GM12878 (cell line): ENCODE data around the gene SLC36A3. TPM values are rescaled to one million over a fixed set of nuclear protein-coding genes. Genes with fewer than 3 reads are reported as not detected.

Experiments used
- ATF3 ChIP-seq: IDR thresholded peaks from 2 replicates; pipeline ENCODE4 v1.6.1; 2011; ENCODE audit warnings: low read depth, mild to moderate bottlenecking, low read length, moderate library complexity, borderline replicate concordance; ENCODE audit errors: extremely low read depth
- BACH1 ChIP-seq: fragments of 450-650 bp; IDR thresholded peaks from 2 replicates; pipeline ENCODE4 v1.6.1; 2017; ENCODE audit warnings: mild to moderate bottlenecking, borderline replicate concordance
- BHLHE40 ChIP-seq, 2 experiments: fragments of 450-650 bp in 1 of 2; IDR thresholded peaks; 2 replicates each; pipeline ENCODE4 v1.6.1; 2011 to 2017; ENCODE audit warnings: low read depth in 2 of 2, borderline replicate concordance in 1 of 2, improper control_type of control experiment in 1 of 2, low read length in 1 of 2, mild to moderate bottlenecking in 1 of 2
- CBFB ChIP-seq: IDR thresholded peaks from 2 replicates; pipeline ENCODE4 v1.6.1; 2016; ENCODE audit warnings: antibody characterized with exemption, low read depth
- CHD2 ChIP-seq: IDR thresholded peaks from 2 replicates; pipeline ENCODE4 v1.6.1; 2011; ENCODE audit warnings: low read depth, low read length, improper control_type of control experiment, borderline replicate concordance
- CREM ChIP-seq: IDR thresholded peaks from 2 replicates; pipeline ENCODE4 v1.6.1; 2014; ENCODE audit warnings: antibody characterized with exemption, low read depth
- E2F8 ChIP-seq: fragments of 450-650 bp; IDR thresholded peaks from 2 replicates; pipeline ENCODE4 v1.6.1; 2018; ENCODE audit warnings: mild to moderate bottlenecking, low read depth, moderate library complexity; ENCODE audit not compliant: partially characterized antibody
- E4F1 ChIP-seq: fragments of 450-650 bp; IDR thresholded peaks from 2 replicates; pipeline ENCODE4 v1.6.1; 2018; ENCODE audit warnings: borderline replicate concordance, mild to moderate bottlenecking; ENCODE audit not compliant: partially characterized antibody
- EGR1 ChIP-seq, 2 experiments: IDR thresholded peaks; 1 replicate in 1 of 2; 2 replicates in 1 of 2; pipeline ENCODE4 v1.6.1; 2011 to 2012; ENCODE audit warnings: low read depth in 2 of 2, low read length in 2 of 2, borderline replicate concordance in 1 of 2, mild to moderate bottlenecking in 1 of 2, moderate library complexity in 1 of 2
- MXI1 ChIP-seq: fragments of 150-350 bp; IDR thresholded peaks from 2 replicates; pipeline ENCODE4 v1.6.1; 2011; ENCODE audit warnings: low read depth, mild to moderate bottlenecking, inconsistent platforms, low read length, improper control_type of control experiment
- NBN ChIP-seq: fragments of 450-650 bp; IDR thresholded peaks from 2 replicates; pipeline ENCODE4 v1.6.1; 2016
- POLR2AphosphoS5 ChIP-seq: IDR thresholded peaks from 2 replicates; pipeline ENCODE4 v1.6.1; 2011; ENCODE audit warnings: mild to moderate bottlenecking, low read length, inconsistent platforms
- RB1 ChIP-seq: fragments of 450-650 bp; formaldehyde crosslinking; IDR thresholded peaks from 2 replicates; pipeline ENCODE4 v1.6.1; 2017; ENCODE audit warnings: mild to moderate bottlenecking, borderline replicate concordance
- SPI1 ChIP-seq: IDR thresholded peaks from 2 replicates; pipeline ENCODE4 v1.6.1; 2011; ENCODE audit warnings: low read depth, mild to moderate bottlenecking, low read length, moderate library complexity, borderline replicate concordance; ENCODE audit not compliant: insufficient read depth
- TCF7 ChIP-seq: IDR thresholded peaks from 2 replicates; pipeline ENCODE4 v1.6.1; 2014; ENCODE audit warnings: antibody characterized with exemption, borderline replicate concordance
- USF1 ChIP-seq: IDR thresholded peaks from 2 replicates; pipeline ENCODE4 v1.6.1; 2011; ENCODE audit warnings: borderline replicate concordance, low read depth, mild to moderate bottlenecking, moderate library complexity, mixed read lengths, low read length; ENCODE audit not compliant: insufficient read depth; ENCODE audit errors: extremely low read length
- ZNF24 ChIP-seq: fragments of 450-650 bp; IDR thresholded peaks from 2 replicates; pipeline ENCODE4 v1.6.1; 2017; ENCODE audit warnings: antibody characterized with exemption, mild to moderate bottlenecking
- polyA plus RNA-seq, 11 experiments: library from polyadenylated mRNA; depleted of rRNA in 4 of 11; unstranded in 6 of 11; stranded (reverse) in 5 of 11; fragments of >200 nt; fragmentation: Nextera tagmentation in 4 of 11; fragmentation: Illumina TruSeq in 1 of 11; extraction: Ambion mirVana in 4 of 11; extraction: Trizol in 1 of 11; gene quantifications; 1 replicate in 1 of 11; 2 replicates in 10 of 11; pipeline versions ENCODE4 v1.2.1 to v1.2.3, GENCODE V29; 2011 to 2016; ENCODE audit warnings: inconsistent platforms in 2 of 11, missing spikeins in 2 of 11, low read depth in 1 of 11
- total RNA-seq, 4 experiments: library from RNA; depleted of rRNA in 3 of 4; stranded (reverse); fragments of >200 nt in 3 of 4; fragmentation: Illumina TruSeq in 1 of 4; extraction: Trizol in 1 of 4; gene quantifications; 2 replicates each; pipeline versions ENCODE4 v1.2.1 to v1.2.3, GENCODE V29; 2013 to 2021

SLC36A3 gene
- total and polyA plus RNA-seq, 10 of the 15 experiments (the other 5 are each of a cell fraction or from before 2014, with no cell fraction given) = 0.03 TPM; not detected in 9

GRCh38 chr5:151252762-151253604 is 50.6 kb downstream of the SLC36A3 start, which contains the start of gene GM2A (continued):
- TF ChIP-seq E2F8 (no peak), SPI1 (peak; percentile 67; the same call in 1 of the 2 replicates), EGR1 (IDR thresholded peaks at IDR 0.05; ENCODE audit: borderline replicate concordance in 1 of 2, low read depth in 2 of 2, low read length in 2 of 2) (peak in 1 of 2 experiments; percentile 84; a peak in 2 of 3 replicates), MXI1 (0 out of 2 replicates have a peak, but pooled peaks have one; percentile 56), BACH1 (peak; percentile 55; the same call in 1 of the 2 replicates), RB1 (no peak), CHD2 (peak; percentile 75), ZNF24 (no peak), CREM (peak; percentile 32; the same call in 1 of the 2 replicates), CBFB (peak; percentile 56; the same call in 1 of the 2 replicates), E4F1 (peak; percentile 11), NBN (peak; percentile 18; the same call in 1 of the 2 replicates), USF1 (peak; percentile 26), BHLHE40 (IDR thresholded peaks at IDR 0.05; ENCODE audit: borderline replicate concordance in 1 of 2, low read depth in 2 of 2, low read length in 1 of 2) (no peak), POLR2AphosphoS5 (peak; percentile 96), ATF3 (no peak), TCF7 (no peak)
